NT2/D1 (cell line): ENCODE measurements around the gene SEZ6.

Source experiments
- DNase-seq: peaks from one replicate; pipeline ENCODE4 v3.0.0-alpha.2; 2011; ENCODE audit warnings: low read depth, low spot score
- H3K27me3 ChIP-seq: 2 replicates; pipeline ENCODE4 v1.6.0; 2011; ENCODE audit warnings: mild to moderate bottlenecking; ENCODE audit not compliant: insufficient read length, insufficient read depth
- H3K36me3 ChIP-seq: 2 replicates; pipeline ENCODE4 v1.6.1; 2011; ENCODE audit warnings: mild to moderate bottlenecking, low read length, mixed read lengths; ENCODE audit not compliant: insufficient read depth, insufficient read length
- H3K4me1 ChIP-seq: 2 replicates; pipeline ENCODE4 v1.5.1; 2011; ENCODE audit not compliant: insufficient read depth, insufficient read length
- H3K4me3 ChIP-seq: 2 replicates; pipeline ENCODE4 v1.5.1; 2011; ENCODE audit warnings: low read depth; ENCODE audit not compliant: insufficient read length
- H3K9ac ChIP-seq: 2 replicates; pipeline ENCODE4 v1.6.0; 2011; ENCODE audit warnings: low read depth; ENCODE audit not compliant: insufficient read length
- H3K9me3 ChIP-seq: 2 replicates; pipeline ENCODE4 v1.5.1; 2011; ENCODE audit warnings: mild to moderate bottlenecking, low read length; ENCODE audit not compliant: insufficient read depth
- SUZ12 ChIP-seq: IDR thresholded peaks from 2 replicates; pipeline ENCODE4 v1.6.1; 2011; ENCODE audit not compliant: insufficient read length, insufficient read depth; ENCODE audit errors: extremely low read depth
- YY1 ChIP-seq: IDR thresholded peaks from 2 replicates; pipeline ENCODE4 v1.6.1; 2011; ENCODE audit not compliant: insufficient read length, insufficient read depth
- ZNF274 ChIP-seq: IDR thresholded peaks from 2 replicates; pipeline ENCODE4 v1.6.1; 2011; ENCODE audit warnings: mild to moderate bottlenecking, low read depth, low read length

Gene SEZ6

DNA sequence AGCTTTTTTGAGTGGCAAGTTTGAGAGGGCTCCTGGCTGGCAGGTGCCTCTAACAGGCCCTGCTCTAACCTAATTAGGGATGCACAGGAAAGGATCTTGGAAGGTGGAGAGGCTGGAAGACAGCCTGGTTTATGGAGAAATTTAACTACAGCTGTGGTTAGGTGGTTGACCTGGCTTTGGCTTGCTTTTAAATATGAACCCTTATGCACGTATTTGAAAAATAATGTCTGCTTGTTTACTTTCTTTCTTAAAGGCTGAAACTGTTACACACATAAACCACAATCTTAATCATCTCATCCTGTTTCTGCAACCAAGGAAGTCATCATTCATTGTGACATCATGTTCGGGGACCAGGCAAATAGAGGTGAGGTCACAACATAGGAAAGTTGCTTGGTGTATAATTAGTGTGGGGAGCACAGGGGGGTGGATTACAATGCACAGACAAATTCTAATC lies 79.9 kb downstream of the SEZ6 start:
- no peaks in the 10 kb centered on the region for H3K4me1 ChIP-seq
- peaks cover 5% of the 10 kb centered on the region; the same call in 1 of the 2 replicates for H3K9me3 ChIP-seq
- DNase-seq, result no peak
- H3K36me3 ChIP-seq, result peaks cover 56% of the 10 kb centered on the region
- no peaks in the 10 kb centered on the region for H3K27me3 ChIP-seq
- TF ChIP-seq YY1 (no peak), ZNF274 (no peak), SUZ12 (no peak)
- H3K9ac ChIP-seq, result no peak overlapping the region
- no peak overlapping the region for H3K4me3 ChIP-seq

DNA sequence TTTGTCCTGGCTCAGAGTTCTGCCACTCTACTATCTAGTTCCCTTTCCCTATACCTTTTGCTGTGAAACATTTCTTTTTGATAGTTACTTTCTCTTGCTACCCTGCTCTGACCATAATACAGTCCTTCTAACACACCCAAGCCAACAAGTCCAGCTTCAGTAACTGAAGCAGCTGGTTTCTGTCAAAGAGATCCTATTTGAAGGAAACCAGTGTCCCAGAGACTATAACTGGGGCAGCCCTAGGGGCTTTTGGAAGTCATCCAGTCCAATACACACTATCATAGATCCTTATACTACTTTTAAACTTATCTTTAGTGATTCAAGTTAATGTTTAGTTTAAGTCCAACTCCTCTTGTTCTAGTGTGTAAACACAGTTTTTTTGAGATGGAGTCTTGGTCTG lies 85.6 kb downstream of the SEZ6 start:
- H3K36me3 ChIP-seq, result peaks cover 83% of the 10 kb centered on the region
- H3K9ac ChIP-seq, result no peak overlapping the region
- no peak overlapping the region for H3K4me3 ChIP-seq

DNA sequence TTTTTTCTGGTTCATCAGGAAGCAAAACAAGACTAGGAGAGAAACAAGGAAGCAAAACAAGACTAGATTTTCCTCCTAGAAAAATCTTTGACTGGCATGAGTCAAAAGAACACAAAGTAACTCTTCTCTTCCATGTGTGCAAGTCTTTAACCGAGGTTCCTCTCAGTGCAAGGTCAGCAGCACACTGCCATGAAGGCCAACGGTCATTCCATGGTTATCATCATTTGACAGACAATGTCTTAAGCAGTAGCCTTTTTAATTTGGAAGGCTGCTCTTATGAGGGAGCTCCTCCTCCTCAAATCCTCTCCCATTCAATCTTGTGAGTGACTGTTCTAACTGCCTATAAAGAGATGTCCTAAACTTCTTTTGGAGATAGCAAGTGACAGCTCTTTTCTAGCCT lies 87.5 kb downstream of the SEZ6 start:
- no peaks in the 10 kb centered on the region for H3K4me1 ChIP-seq
- H3K4me3 ChIP-seq, result no peak overlapping the region
- H3K36me3 ChIP-seq, result peaks cover 88% of the 10 kb centered on the region
- H3K9me3 ChIP-seq, result no peaks in the 10 kb centered on the region
- no peak overlapping the region for H3K9ac ChIP-seq
- H3K27me3 ChIP-seq, result no peaks in the 10 kb centered on the region
- TF ChIP-seq ZNF274 (no peak), YY1 (no peak), SUZ12 (no peak)
- DNase-seq, result no peak

More for the DNA sequence above, 85.6 kb downstream of the SEZ6 start:
- Histone ChIP-seq H3K4me1 (no peaks in the 10 kb centered on the region), H3K27me3 (no peaks in the 10 kb centered on the region), H3K9me3 (no peaks in the 10 kb centered on the region)
- no peak for DNase-seq
- no peak for TF ChIP-seq SUZ12
- no peak for TF ChIP-seq YY1
- no peak for TF ChIP-seq ZNF274

DNA sequence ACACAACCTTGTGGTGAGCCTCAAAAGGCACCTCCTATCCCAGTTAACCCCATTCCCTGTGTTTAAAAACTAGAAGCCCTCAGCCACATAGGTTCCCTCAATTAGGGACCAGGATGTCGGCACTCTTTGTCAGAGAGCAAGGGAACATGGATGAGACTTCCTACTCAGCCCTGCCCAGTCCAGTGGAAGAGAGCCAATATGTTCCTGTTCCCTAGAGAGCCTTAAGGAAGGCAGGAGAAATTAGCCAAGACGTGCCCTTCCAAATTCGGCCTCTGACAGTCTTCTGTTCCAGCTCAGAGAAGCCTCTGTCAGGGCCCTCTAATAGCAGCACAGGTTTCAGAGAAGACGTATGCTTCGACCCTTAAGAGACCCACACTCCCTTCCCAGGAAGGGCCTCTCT lies 88.4 kb downstream of the SEZ6 start:
- H3K4me1 ChIP-seq, result no peaks in the 10 kb centered on the region
- no peak overlapping the region for H3K4me3 ChIP-seq
- H3K36me3 ChIP-seq, result peaks cover 90% of the 10 kb centered on the region
- TF ChIP-seq YY1 (no peak), ZNF274 (no peak), SUZ12 (no peak)
- no peak for DNase-seq
- no peak overlapping the region for H3K9ac ChIP-seq
- H3K27me3 ChIP-seq, result no peaks in the 10 kb centered on the region
- no peaks in the 10 kb centered on the region for H3K9me3 ChIP-seq

DNA sequence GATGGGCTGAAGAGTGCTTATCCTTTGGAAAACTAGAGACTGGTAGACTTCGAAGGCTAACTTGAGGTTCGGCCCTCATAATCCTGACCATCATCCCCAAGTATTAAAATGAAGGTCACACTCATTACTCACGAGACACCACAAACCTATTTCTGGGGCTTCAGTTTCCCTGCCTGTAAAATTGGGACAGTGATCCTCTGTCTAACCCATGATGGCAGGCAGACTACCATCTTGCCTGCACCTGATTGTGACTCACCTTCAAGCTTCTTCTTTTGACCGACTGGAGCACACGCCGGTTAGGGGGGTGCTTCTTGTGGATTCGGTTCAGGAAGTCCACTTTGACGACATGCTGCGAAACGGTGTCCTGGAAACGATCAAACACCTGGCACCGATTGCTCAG lies 88.8 kb downstream of the SEZ6 start:
- no peaks in the 10 kb centered on the region for H3K27me3 ChIP-seq
- no peaks in the 10 kb centered on the region for H3K9me3 ChIP-seq
- H3K9ac ChIP-seq, result no peak overlapping the region
- no peak for DNase-seq
- H3K36me3 ChIP-seq, result peaks cover 91% of the 10 kb centered on the region
- no peaks in the 10 kb centered on the region for H3K4me1 ChIP-seq
- H3K4me3 ChIP-seq, result no peak overlapping the region
- TF ChIP-seq YY1, result no peak
- no peak for TF ChIP-seq ZNF274
- no peak for TF ChIP-seq SUZ12

DNA sequence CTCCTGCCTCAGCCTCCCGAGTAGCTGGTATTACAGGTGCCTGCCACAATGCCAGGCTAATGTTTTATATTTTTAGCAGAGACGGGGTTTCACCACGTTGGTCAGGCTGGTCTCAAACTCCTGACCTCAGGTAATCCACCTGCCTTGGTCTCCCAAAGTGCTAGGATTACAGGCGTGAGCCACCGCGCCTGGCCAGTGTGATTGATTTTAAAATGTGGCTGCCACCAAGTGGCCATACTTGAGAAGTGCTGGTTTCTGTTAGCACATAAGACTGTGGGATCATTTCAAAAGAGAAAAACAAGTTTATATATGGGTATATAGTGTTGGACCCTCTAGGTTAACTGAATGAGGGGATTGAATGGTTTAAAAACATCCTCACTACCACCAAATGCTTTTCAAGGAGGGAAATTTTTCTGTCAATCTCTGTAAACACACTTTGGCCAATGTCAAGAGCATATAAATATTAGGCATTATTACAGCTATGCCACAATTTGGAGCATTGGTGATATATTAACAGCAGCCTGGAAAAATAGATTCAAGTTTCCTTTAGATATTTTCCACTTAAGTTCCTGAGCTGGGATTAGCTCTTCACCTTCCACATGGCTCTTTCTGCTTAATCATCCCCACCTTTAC lies 89.4 kb downstream of the SEZ6 start:
- no peak for DNase-seq
- Histone ChIP-seq H3K27me3 (no peaks in the 10 kb centered on the region), H3K4me1 (no peaks in the 10 kb centered on the region), H3K9ac (no peak overlapping the region), H3K9me3 (no peaks in the 10 kb centered on the region), H3K36me3 (peaks cover 91% of the 10 kb centered on the region), H3K4me3 (no peak overlapping the region)
- TF ChIP-seq SUZ12, result no peak
- no peak for TF ChIP-seq ZNF274

DNA sequence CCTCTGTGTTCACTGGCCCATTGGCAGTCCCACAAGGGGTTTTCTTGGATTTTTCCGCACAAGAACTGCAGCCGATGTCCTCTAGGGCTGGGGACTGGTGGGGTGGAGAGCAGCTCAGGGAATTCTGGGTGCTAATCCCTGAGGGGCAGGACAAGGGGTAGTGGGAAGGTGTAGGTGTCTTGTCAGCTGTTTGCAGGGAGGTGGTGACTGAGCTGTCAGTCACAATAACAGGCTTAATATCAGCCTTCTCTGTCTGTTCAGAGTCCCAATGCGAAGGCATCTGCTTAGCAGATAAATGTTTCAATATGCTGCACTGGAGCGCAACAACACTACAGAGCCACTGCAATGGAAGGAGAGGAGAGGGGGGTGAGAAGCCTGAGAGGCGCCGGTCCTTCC lies 92.9 kb downstream of the SEZ6 start:
- no peak overlapping the region for H3K9ac ChIP-seq
- H3K36me3 ChIP-seq, result peaks cover 96% of the 10 kb centered on the region

More for the DNA sequence above, 92.9 kb downstream of the SEZ6 start:
- no peaks in the 10 kb centered on the region for H3K9me3 ChIP-seq
- no peaks in the 10 kb centered on the region for H3K27me3 ChIP-seq
- no peak for TF ChIP-seq SUZ12
- no peak for TF ChIP-seq ZNF274
- TF ChIP-seq YY1, result no peak
- H3K4me1 ChIP-seq, result no peaks in the 10 kb centered on the region
- no peak for DNase-seq
- no peak overlapping the region for H3K4me3 ChIP-seq
